ENCODE measurements around the gene ZNF462.

GRCh38 chr9:106931466-106931865 is 68.5 kb downstream of the ZNF462 start:
- TF ChIP-seq ZNF274 (IDR thresholded peaks at IDR 0.05; ENCODE audit: low read depth, low read length) = no peak
- no peak for TF ChIP-seq SUZ12 (IDR thresholded peaks at IDR 0.05; ENCODE audit: extremely low read depth, insufficient read depth, insufficient read length)
